Astrocyte of the spinal cord (primary cell): Measurements from ENCODE around the gene GRIN1.
"Not testable (repeated sequence)": the region's sequence is repeated elsewhere in the genome, so short reads cannot be mapped to it uniquely, and the experiment has no call there.

Experiments
- DNase-seq: peaks from one replicate; pipeline ENCODE4 v3.0.0; 2011; ENCODE audit warnings: low read depth, low spot score
- H3K4me3 ChIP-seq: 2 replicates; pipeline ENCODE4 v1.5.1; 2011; ENCODE audit warnings: low read depth, mild to moderate bottlenecking, low read length, moderate library complexity
- in situ Hi-C: cut with HindIII; loops from 2 replicates; pipeline ENCODE4 v1.10.0; 2017; ENCODE audit warnings: low sequenced_read_pairs
- TF ChIP-seq, protein P1 (sequence below): IDR thresholded peaks from 2 replicates; pipeline ENCODE4 v1.5.1; 2012; ENCODE audit warnings: low read depth, mild to moderate bottlenecking, low read length, inconsistent platforms

Gene GRIN1

DNA sequence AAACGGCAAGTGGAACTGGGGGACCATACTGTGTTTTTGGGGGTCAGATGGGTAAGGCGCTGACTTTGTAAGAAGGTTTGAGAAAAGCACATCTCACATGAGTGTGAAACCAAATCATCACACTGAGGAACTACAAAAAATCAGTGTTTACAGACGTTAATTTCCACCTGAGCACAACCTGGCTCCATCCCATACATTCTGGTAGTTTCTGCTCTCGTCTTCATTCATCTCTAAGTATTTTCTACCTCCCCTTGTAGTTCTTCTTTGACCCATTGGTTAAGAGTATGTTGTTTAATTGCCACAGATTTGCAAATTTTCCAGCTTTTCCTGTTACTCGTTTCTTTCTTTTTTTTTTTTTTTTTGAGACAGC, 15.5 kb upstream of the GRIN1 start:
- no peak for DNase-seq
- in situ Hi-C loops, result no loop called here
- no peak overlapping the region for H3K4me3 ChIP-seq
- TF ChIP-seq, protein P1, sequence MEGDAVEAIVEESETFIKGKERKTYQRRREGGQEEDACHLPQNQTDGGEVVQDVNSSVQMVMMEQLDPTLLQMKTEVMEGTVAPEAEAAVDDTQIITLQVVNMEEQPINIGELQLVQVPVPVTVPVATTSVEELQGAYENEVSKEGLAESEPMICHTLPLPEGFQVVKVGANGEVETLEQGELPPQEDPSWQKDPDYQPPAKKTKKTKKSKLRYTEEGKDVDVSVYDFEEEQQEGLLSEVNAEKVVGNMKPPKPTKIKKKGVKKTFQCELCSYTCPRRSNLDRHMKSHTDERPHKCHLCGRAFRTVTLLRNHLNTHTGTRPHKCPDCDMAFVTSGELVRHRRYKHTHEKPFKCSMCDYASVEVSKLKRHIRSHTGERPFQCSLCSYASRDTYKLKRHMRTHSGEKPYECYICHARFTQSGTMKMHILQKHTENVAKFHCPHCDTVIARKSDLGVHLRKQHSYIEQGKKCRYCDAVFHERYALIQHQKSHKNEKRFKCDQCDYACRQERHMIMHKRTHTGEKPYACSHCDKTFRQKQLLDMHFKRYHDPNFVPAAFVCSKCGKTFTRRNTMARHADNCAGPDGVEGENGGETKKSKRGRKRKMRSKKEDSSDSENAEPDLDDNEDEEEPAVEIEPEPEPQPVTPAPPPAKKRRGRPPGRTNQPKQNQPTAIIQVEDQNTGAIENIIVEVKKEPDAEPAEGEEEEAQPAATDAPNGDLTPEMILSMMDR, result no peak

DNA sequence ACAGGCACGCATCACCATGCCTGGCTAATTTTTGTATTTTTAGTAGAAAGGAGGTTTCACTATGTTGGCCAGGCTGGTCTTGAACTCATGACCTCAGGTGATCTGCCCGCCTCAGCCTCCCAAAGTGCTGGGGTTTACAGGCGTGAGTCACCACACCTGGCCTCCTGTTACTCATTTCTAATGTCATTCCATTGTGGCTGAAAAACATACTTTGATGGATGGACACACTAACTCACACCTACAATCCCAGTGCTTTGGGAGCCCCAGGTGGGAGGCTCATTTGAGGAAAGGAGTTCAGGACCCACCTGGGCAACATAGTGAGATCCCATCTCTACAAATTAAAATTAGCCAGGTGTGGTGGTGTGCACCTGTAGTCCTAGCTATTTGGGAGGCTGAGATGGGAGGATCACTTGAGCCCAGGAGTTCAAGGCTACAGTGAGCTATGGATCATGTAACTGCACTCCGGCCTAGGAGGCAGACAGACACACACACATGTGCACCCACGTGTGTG, 14.9 kb upstream of the GRIN1 start:
- H3K4me3 ChIP-seq, DNase-seq, in situ Hi-C loops: not testable (repeated sequence)

DNA sequence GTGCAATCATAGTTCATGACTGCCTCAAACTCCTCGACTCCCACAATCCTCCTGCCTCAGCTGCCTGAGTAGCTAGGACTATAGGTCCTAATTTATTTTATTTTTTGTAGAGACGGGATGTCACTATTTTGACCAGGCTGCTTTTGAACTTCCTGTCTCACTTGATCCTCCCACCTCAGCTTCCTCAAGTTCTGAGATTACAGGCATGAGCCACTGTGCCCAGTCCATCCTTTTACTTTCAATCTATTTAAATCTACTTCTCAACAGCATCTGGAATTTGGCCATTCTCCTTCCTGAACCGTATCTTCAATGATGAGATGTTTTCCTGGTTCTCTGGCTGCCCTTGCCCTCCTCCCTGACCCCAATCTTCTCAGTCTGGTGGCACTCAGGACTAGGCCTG, 12.2 kb upstream of the GRIN1 start:
- no peak for DNase-seq
- no peak overlapping the region for H3K4me3 ChIP-seq
- TF ChIP-seq, protein P1, result no peak
- in situ Hi-C loops, result no loop called here

DNA sequence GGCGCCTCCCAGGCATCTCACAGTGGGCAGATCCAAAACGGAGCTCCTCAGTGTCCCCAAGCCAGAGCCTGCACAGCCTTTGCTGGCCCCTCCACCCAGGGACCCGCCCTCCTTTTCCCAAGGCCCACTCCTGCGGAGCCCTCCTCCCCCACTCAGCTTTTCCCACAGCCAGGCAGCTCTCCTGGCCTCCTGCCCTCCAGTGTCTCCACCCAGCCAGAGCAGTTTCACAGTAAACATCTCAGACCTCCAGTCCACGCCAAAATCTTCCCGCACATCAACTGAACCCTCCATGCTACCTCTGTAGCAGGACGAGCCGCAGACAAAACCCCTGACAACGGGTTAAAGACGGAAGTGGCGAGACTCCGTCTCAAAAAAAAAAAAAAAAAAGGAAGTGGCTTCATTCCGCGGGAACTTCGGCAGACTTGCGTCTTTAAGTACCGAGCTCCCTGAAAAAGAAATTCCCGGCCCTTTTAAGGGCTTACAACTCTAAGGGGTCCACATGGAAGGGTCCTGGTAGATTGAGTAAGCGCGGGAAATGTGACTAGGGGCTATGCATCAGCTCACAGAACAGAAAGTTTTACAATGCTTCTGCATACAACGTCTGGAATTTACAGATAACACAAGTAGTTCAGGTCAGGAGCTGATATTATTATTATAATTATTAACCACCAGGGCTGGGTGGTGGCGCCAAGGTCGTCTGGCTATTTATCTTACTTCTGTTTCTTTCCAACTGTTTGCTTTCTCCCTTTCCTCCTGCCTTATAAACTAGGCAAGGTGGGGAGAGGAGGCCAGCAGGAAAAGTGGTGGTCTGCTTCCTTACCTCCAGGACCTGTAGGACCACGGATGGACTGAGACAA, 11.4 kb upstream of the GRIN1 start:
- H3K4me3 ChIP-seq, result no peak overlapping the region
- TF ChIP-seq, protein P1, result no peak
- in situ Hi-C loops, result no loop called here
- no peak for DNase-seq

DNA sequence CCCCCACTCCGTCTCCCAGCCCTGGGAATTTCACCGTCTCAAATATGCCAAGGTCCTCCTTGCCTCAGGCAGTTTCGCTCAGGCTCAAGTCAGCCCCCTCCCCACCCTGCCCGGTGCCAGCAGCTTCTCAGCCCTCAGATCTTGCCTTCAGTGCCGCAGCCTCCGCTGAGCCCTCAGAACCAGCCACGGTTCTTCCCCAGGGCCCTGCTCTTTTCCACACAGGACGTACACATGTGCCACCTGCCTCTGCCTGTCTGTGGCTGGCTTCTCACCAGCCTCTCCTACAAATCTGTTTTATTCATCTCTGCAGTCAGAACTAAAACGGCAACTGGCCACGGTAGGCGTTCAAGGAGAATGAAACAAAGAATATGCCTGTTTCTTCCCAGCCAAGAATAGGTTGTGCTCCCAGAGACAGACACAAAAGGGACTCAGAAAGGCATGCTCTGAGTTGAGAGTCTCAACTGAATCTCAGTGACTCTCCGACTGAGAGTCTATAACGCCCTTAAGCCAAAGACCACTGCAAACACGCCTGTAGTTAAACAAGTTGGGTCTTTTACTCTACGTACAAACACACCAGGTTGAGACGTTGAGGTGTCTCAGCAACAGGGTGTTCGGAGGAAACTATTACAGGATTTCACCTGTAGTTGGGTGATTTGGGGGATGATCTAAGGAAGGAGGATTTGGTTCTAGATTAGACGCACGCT, 10.6 kb upstream of the GRIN1 start:
- peak overlapping the region; percentile 74 for H3K4me3 ChIP-seq

DNA sequence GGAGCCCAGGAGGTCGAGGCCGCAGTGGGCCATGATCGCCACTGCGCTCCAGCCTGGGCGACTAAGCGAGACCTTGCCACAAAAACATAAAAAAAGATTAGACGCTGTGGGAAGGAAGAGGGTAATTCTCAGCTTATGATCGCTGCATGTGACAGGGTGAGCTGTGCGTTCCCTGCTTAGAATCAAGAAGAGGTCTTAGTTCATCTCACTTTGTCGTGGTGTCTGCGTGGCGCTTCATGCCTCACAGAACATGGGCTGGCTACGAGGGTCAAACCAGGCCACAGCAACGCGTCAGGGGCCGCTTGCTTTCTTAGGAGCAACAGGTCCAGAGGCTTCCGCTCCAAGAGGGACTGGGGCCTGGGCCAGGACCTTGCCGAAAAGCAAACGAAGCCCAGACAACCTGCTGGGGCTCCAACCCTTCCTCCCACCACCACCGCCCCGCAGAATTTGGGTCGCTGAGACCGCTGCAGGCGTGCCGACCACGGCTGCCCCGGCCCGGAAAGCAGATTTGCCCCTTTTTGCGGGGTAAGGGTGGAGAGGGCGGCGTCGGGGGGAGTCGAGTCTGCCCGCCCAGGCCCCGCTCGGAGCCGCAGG, 10.0 kb upstream of the GRIN1 start:
- TF ChIP-seq, protein P1, result no peak
- in situ Hi-C loops, result no loop called here
- H3K4me3 ChIP-seq, result peak overlapping the region; percentile 74
- DNase-seq, result no peak

More for the DNA sequence above, 10.6 kb upstream of the GRIN1 start:
- in situ Hi-C loops, result no loop called here
- TF ChIP-seq, protein P1, result no peak
- DNase-seq, result no peak
